Stomach (tissue), 4 donors: ENCODE results near the gene THEMIS.

ENCODE experiments used
- CTCF ChIP-seq, 7 experiments: fragments of 450-650 bp in 4 of 7; fragments of 200-600 bp in 3 of 7; sonication (generic) in 3 of 7; IDR thresholded peaks; one replicate each; pipeline ENCODE4 v1.5.1; 2016 to 2019; ENCODE audit warnings: antibody characterized with exemption in 7 of 7, control low read depth in 2 of 7, mild to moderate bottlenecking in 1 of 7
- EP300 ChIP-seq: sonication (generic); formaldehyde crosslinking; IDR thresholded peaks from one replicate; pipeline ENCODE4 v1.6.1; 2017; ENCODE audit warnings: antibody characterized with exemption
- POLR2A ChIP-seq, 4 donors: fragments of 450-650 bp; IDR thresholded peaks; one replicate each; pipeline ENCODE4 v1.6.1; 2016; ENCODE audit warnings: antibody characterized with exemption in 4 of 4, control low read depth in 2 of 4, mild to moderate bottlenecking in 1 of 4, moderate library complexity in 1 of 4
- POLR2AphosphoS5 ChIP-seq, 3 donors: sonication (generic); formaldehyde crosslinking; IDR thresholded peaks; one replicate each; pipeline ENCODE4 v1.6.1; 2016; ENCODE audit warnings: antibody characterized with exemption in 3 of 3

- TF ChIP-seq POLR2A (IDR thresholded peaks at IDR 0.05) (no peak), CTCF (IDR thresholded peaks at IDR 0.05) (no peak), EP300 (no peak), POLR2AphosphoS5 (IDR thresholded peaks at IDR 0.05) (no peak)
These were observed 210.3 kb downstream of the THEMIS start for GRCh38 chr6:127690588-127690987.
